GM06990 (cell line): ENCODE results near the gene NAV2.

Experiments used
- DNase-seq: peaks from one replicate; pipeline ENCODE4 v3.0.0-alpha.2; 2011; ENCODE audit not compliant: insufficient read length; ENCODE audit errors: extremely low read depth
- H3K27me3 ChIP-seq: replicated peaks from 2 replicates; pipeline ENCODE4 v1.6.0; 2011; ENCODE audit warnings: low read length; ENCODE audit not compliant: control insufficient read depth, insufficient read depth
- H3K36me3 ChIP-seq: 2 replicates; pipeline ENCODE4 v1.5.1; 2011; ENCODE audit warnings: low read length; ENCODE audit not compliant: control insufficient read depth, insufficient read depth
- H3K4me3 ChIP-seq: replicated peaks from 2 replicates; pipeline ENCODE4 v1.5.1; 2011; ENCODE audit warnings: low read depth, mild to moderate bottlenecking, control low read depth, low read length
- TF ChIP-seq, protein P1 (sequence below): IDR thresholded peaks from 2 replicates; pipeline ENCODE4 v1.5.1; 2011; ENCODE audit warnings: low read length, control low read depth, mild to moderate bottlenecking, inconsistent platforms; ENCODE audit not compliant: insufficient read depth, poor library complexity, severe bottlenecking

Gene NAV2

DNA sequence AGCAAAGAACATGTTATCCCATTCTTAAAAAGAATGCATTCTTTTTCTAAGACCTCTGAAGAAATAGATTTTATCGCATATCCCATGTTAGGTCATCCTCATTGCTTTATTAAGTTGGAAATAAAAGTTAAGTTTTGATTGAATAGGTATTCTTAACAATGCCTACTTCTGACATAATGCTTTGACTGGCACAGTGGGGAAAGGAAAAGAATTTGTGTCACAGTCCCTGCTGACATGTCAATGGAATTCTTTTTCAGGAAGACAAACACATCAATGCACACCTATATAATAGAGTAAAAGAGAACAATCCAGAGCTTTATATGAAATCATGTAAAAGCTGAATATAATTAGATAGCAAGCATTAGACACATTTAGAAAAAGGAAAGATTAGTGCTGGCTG lies 341.9 kb downstream of the NAV2 start:
- H3K27me3 ChIP-seq, result no peaks in the 10 kb centered on the region
- H3K4me3 ChIP-seq, result no peak overlapping the region
- H3K36me3 ChIP-seq, result no peaks in the 10 kb centered on the region
- DNase-seq, result no peak
- TF ChIP-seq, protein P1, sequence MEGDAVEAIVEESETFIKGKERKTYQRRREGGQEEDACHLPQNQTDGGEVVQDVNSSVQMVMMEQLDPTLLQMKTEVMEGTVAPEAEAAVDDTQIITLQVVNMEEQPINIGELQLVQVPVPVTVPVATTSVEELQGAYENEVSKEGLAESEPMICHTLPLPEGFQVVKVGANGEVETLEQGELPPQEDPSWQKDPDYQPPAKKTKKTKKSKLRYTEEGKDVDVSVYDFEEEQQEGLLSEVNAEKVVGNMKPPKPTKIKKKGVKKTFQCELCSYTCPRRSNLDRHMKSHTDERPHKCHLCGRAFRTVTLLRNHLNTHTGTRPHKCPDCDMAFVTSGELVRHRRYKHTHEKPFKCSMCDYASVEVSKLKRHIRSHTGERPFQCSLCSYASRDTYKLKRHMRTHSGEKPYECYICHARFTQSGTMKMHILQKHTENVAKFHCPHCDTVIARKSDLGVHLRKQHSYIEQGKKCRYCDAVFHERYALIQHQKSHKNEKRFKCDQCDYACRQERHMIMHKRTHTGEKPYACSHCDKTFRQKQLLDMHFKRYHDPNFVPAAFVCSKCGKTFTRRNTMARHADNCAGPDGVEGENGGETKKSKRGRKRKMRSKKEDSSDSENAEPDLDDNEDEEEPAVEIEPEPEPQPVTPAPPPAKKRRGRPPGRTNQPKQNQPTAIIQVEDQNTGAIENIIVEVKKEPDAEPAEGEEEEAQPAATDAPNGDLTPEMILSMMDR, result no peak

DNA sequence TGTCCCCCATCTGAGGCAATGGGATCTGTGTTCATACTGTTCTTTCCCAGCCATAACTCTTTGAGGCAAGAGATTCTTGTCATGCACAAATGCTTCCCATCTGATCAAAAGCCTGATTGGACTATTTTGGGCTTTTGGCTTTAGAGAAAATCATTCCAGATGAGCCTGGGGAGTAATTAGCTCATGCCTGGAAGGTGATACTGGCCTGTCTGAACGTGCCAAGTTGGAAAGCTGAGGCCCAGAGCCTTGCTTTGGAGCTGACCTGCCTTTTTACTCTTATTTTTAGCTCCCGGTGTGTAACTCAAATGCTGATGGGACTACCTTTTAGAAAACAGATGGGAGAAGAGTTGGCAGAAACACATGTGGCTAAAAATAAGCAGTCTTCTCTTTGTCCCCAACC lies 342.7 kb downstream of the NAV2 start:
- DNase-seq, result no peak
- Histone ChIP-seq H3K4me3 (no peak overlapping the region), H3K27me3 (no peaks in the 10 kb centered on the region), H3K36me3 (no peaks in the 10 kb centered on the region)
- TF ChIP-seq, protein P1, result no peak

DNA sequence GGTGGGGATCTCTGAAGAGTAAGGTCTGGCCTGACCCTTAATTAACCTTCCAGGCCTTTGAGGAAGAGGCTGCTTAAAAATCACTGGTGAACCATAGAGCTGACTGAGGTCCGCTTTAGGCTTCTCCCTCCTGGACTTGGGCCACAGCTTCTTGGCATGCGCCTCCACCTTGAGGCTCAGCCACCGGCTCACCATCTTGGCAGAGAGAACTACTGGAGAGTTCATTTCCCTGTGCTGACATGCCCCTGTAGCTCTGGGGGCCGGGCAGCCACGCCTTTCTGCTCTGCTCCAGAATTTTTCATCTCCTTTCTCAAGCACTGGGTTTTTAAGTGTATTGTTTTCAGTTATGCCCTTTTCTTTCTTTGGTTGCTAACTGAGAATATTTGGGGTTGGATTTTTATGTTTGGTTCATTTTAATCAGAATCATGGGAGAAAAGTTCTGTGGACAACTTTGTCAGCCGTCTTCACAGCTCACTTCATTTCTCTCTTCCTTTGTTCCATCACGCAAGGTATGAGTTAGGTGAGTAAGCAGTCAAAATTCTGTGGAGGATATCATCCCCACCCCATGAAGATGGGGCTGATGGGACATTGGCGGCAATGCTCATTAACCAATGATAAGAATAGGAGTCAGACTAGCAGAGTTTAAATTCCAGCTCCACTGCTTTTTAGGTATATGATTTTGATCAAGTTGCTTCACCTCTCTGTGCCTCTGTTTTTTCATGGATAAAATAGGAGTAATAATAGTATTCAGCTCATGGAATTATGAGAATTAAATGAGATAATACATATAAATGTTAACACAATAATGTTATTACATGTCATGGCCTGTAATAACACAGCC lies 343.7 kb downstream of the NAV2 start:
- Histone ChIP-seq H3K4me3 (no peak overlapping the region), H3K27me3 (no peaks in the 10 kb centered on the region), H3K36me3 (no peaks in the 10 kb centered on the region)
- TF ChIP-seq, protein P1, result no peak
- no peak for DNase-seq

DNA sequence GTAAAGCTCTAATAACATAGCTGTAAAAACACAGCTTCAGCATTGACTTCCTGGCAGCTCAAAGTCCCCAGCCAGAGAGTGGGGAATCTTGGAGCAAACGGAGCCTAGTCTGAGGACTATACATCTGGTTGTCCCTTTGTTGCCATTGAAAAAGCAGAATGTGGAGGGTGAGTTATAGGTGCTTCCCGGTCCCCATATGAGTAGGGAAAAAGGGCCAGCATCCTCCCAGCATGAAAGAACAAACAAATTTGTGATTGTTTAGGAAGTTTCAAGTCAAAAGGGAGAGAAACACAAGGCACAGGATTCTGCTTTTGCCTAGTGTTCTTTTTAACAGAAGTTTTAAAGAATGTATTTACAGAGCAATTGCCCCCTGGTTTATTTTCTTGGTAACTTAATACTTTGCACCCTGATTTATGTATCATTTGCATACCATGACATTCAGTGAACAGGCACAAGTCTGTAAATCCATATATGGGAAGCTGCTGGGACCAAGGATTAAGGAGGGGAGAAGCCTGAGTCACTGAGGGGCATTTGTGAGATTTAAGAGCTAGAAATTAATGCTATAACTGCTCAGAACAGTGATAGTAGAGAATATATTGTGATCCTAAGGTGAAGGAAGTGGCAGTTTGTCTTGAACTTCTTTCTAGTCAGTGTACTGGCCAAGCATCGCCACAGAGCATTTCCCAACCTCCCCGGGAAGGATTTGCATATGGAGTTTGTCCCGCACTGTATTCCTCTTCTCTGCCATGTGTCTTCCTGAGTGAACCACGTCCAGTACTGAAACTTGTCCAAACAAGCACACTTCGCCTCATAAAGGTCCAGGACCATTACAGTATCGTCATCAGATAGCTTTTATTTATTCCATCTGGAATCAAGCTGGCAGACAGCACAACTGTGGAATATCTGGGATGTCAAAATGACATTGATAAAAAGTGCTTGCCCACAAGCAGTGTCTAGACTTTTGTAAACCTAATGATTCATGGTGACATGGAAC lies 344.6 kb downstream of the NAV2 start:
- no peak overlapping the region for H3K4me3 ChIP-seq
- no peak for DNase-seq
- no peaks in the 10 kb centered on the region for H3K27me3 ChIP-seq
- TF ChIP-seq, protein P1, result no peak
- H3K36me3 ChIP-seq, result no peaks in the 10 kb centered on the region

DNA sequence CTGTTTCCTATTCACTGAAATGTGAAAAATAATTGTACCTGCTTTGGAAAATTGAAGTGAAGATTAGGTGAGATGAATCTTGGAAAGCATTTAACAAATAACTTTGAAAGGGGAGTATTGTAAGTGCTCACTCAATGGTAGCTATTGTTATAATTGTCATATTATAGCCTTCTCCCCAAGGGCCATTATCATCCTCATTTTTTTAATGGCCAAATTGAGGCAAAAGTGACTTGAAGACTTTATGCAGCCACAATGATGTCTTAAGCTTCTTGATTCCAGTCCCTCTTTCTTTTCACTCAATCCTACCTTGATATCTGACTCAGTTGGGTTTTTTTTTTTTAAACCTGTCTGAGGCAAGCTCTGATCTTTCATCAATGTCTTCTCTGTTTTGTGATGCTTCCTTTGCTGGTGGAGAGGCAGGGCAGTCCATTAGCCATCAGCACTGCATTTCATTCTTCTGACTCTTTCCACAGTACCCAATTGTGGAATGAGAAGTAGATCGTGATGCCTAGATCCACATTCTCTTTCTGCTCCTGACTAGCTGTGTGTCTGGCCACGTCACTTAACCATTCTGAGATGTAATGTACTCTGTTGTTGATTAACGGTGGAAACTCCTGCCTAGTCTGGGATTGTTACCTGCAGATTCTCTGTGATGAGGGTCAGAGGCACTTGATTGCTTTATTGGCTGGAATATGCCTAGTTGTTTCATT lies 346.3 kb downstream of the NAV2 start:
- TF ChIP-seq, protein P1, result no peak
- no peak for DNase-seq
- no peaks in the 10 kb centered on the region for H3K27me3 ChIP-seq
- H3K4me3 ChIP-seq, result no peak overlapping the region
- no peaks in the 10 kb centered on the region for H3K36me3 ChIP-seq
